ENCODE measurements around the gene CFDP1. TPM values are rescaled to one million over a fixed set of nuclear protein-coding genes. Genes with fewer than 3 reads are reported as not detected.

The CFDP1 gene
- total and polyA plus RNA-seq, 3 experiments from 2014 or later = 33.8 to 39.1 (median 34.2) TPM

GRCh38 chr16:75398333-75398732 lies 35.0 kb downstream of the CFDP1 start:
- H3K27me3 ChIP-seq (ENCODE audit: insufficient read depth, low read length, poor library complexity, severe bottlenecking) = no peaks in the 10 kb centered on the region
- H3K4me3 ChIP-seq (ENCODE audit: low read length) = no peak overlapping the region
- H3K36me3 ChIP-seq (ENCODE audit: insufficient read depth, low read length) = peaks cover 9% of the 10 kb centered on the region
- no peaks in the 10 kb centered on the region for H3K9me3 Mint-ChIP-seq
- no peak overlapping the region for H3K4me3 Mint-ChIP-seq
- no peaks in the 10 kb centered on the region for H3K9me3 ChIP-seq (ENCODE audit: low read length)
- H3K27ac ChIP-seq (ENCODE audit: low read depth, low read length) = no peak overlapping the region
- peaks cover 0 to 2% (median 0%) of the 10 kb centered on the region in 3 donors for H3K4me1 Mint-ChIP-seq
- no peak overlapping the region for H3K27ac Mint-ChIP-seq
- ChIA-PET CTCF (interaction anchor here (3.3 to 5.4 kb wide), 2 partner anchors 164 to 199 kb away, joined by 15 to 27 read pairs; no protein-coding TSS in a partner anchor), POLR2A (no interaction called here)
- H3K27me3 Mint-ChIP-seq = no peaks in the 10 kb centered on the region
- no peak for DNase-seq
- no peaks in the 10 kb centered on the region for H3K4me1 ChIP-seq (ENCODE audit: insufficient read depth, low read length)
- peaks cover 5 to 35% (median 9%) of the 10 kb centered on the region in 3 donors for H3K36me3 Mint-ChIP-seq

- ChIA-PET CTCF (interaction anchor here (1.1 to 4.7 kb wide), 2 partner anchors 10 to 161 kb away, joined by 3 to 26 read pairs; no protein-coding TSS in a partner anchor), POLR2A (no interaction called here)
- no peaks in the 10 kb centered on the region for H3K27me3 Mint-ChIP-seq
These were observed 38.4 kb downstream of the CFDP1 start for GRCh38 chr16:75394941-75395340.

DNA sequence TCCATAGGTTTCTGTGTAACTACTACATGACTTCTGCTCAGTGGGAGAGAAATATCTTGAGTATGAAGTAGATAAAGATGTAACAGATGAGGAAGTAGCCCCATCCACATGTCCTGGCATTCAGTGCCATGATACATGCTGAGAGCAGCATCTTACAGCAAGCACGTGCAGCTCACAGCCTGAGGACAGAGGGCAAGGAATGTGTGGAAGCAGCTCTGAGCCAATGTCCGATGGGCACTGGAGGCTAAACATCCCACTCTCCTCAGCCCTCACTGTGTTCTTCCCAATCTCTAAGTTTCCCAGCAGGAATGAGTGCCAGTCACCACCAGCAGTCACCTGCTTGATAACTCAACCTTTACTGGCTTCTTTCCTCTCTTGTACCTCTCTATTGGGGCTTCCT lies 40.4 kb downstream of the CFDP1 start:
- ChIA-PET POLR2A (no interaction called here), CTCF (interaction anchor here (0.6 to 4.7 kb wide), 3 partner anchors 159 to 249 kb away, joined by 3 to 26 read pairs (median 7); no protein-coding TSS in a partner anchor)
- Histone ChIP-seq H3K4me1 (ENCODE audit: insufficient read depth, low read length) (no peaks in the 10 kb centered on the region), H3K27ac (ENCODE audit: low read depth, low read length) (no peak overlapping the region), H3K27me3 (ENCODE audit: insufficient read depth, low read length, poor library complexity, severe bottlenecking) (no peaks in the 10 kb centered on the region), H3K4me3 (ENCODE audit: low read length) (no peak overlapping the region), H3K9me3 (ENCODE audit: low read length) (no peaks in the 10 kb centered on the region), H3K36me3 (ENCODE audit: insufficient read depth, low read length) (peaks cover 19% of the 10 kb centered on the region)
- Mint-ChIP-seq H3K27ac (no peak overlapping the region), H3K27me3 (no peaks in the 10 kb centered on the region), H3K36me3 (peaks cover 5 to 59% (median 13%) of the 10 kb centered on the region in 3 donors), H3K4me3 (no peak overlapping the region), H3K4me1 (peaks cover 0 to 6% (median 4%) of the 10 kb centered on the region in 3 donors), H3K9me3 (no peaks in the 10 kb centered on the region)
- DNase-seq = no peak

More at GRCh38 chr16:75394941-75395340, 38.4 kb downstream of the CFDP1 start:
- peaks cover 16% of the 10 kb centered on the region for H3K36me3 ChIP-seq (ENCODE audit: insufficient read depth, low read length)
- Mint-ChIP-seq H3K9me3 (no peaks in the 10 kb centered on the region), H3K36me3 (peaks cover 5 to 53% (median 13%) of the 10 kb centered on the region in 3 donors), H3K27ac (no peak overlapping the region), H3K4me3 (no peak overlapping the region), H3K4me1 (peaks cover 0 to 2% (median 0%) of the 10 kb centered on the region in 3 donors)
- DNase-seq = no peak
- no peak overlapping the region for H3K27ac ChIP-seq (ENCODE audit: low read depth, low read length)
- H3K4me3 ChIP-seq (ENCODE audit: low read length) = no peak overlapping the region
- H3K9me3 ChIP-seq (ENCODE audit: low read length) = no peaks in the 10 kb centered on the region
- H3K4me1 ChIP-seq (ENCODE audit: insufficient read depth, low read length) = no peaks in the 10 kb centered on the region
- no peaks in the 10 kb centered on the region for H3K27me3 ChIP-seq (ENCODE audit: insufficient read depth, low read length, poor library complexity, severe bottlenecking)

DNA sequence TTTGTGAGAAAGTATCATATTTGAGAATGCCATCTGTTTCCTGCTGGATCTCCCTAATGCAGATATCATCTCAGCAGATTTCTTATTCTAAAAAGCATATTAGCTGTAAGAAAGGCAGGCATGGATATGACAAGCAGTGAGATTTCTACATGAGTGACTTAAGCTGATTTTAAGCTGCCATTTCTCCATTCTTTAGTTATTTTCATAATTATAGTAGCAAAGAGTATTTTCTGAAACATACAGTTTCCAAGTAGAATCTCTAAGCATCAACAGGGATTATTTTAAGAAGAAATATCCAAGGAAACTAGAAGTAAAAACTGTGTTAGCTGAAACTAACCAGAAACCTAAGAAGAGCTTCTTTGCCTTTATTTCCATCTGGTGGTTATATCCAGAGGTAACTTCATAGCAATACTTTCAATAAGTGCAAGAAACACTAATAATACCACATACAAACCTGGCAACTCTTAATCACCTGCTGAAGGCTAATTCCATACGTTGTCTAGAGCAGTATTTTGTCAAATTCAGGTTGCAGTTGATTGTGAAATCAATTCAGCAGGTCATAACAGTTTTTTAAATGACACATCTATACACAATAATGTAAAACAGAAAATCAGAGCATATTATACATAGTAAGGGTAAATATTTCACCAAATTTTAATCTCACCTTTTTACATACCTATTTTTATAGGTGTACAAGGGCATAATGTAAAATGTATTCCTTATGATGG lies 42.2 kb downstream of the CFDP1 start:
- Histone ChIP-seq H3K27me3 (ENCODE audit: insufficient read depth, low read length, poor library complexity, severe bottlenecking) (no peaks in the 10 kb centered on the region), H3K36me3 (ENCODE audit: insufficient read depth, low read length) (peaks cover 19% of the 10 kb centered on the region), H3K27ac (ENCODE audit: low read depth, low read length) (no peak overlapping the region), H3K4me1 (ENCODE audit: insufficient read depth, low read length) (no peaks in the 10 kb centered on the region), H3K9me3 (ENCODE audit: low read length) (no peaks in the 10 kb centered on the region), H3K4me3 (ENCODE audit: low read length) (no peak overlapping the region)
- Mint-ChIP-seq H3K36me3 (peaks cover 5 to 65% (median 11%) of the 10 kb centered on the region in 3 donors), H3K4me3 (no peak overlapping the region), H3K27ac (peak overlapping the region in 1 of 8 donors; percentile 17), H3K9me3 (no peaks in the 10 kb centered on the region), H3K27me3 (no peaks in the 10 kb centered on the region), H3K4me1 (peaks cover 0 to 6% (median 4%) of the 10 kb centered on the region in 3 donors)
- ChIA-PET POLR2A (no interaction called here), CTCF (interaction anchor here (1.0 to 4.7 kb wide), 4 partner anchors 10 to 192 kb away, joined by 3 to 26 read pairs (median 12); no protein-coding TSS in a partner anchor)
- DNase-seq = no peak

- Histone ChIP-seq H3K4me3 (ENCODE audit: low read length) (no peak overlapping the region), H3K27me3 (ENCODE audit: insufficient read depth, low read length, poor library complexity, severe bottlenecking) (no peaks in the 10 kb centered on the region), H3K36me3 (ENCODE audit: insufficient read depth, low read length) (peaks cover 12% of the 10 kb centered on the region), H3K4me1 (ENCODE audit: insufficient read depth, low read length) (no peaks in the 10 kb centered on the region), H3K9me3 (ENCODE audit: low read length) (no peaks in the 10 kb centered on the region), H3K27ac (ENCODE audit: low read depth, low read length) (no peak overlapping the region)
- peaks cover 0 to 6% (median 4%) of the 10 kb centered on the region in 3 donors for H3K4me1 Mint-ChIP-seq
- H3K9me3 Mint-ChIP-seq = no peaks in the 10 kb centered on the region
- ChIA-PET POLR2A (no interaction called here), CTCF (interaction anchor here (1.3 to 3.0 kb wide), 3 partner anchors 155 to 190 kb away, joined by 3 to 17 read pairs (median 5); no protein-coding TSS in a partner anchor)
- no peak overlapping the region for H3K4me3 Mint-ChIP-seq
- H3K36me3 Mint-ChIP-seq = peaks cover 4 to 55% (median 8%) of the 10 kb centered on the region in 3 donors
- H3K27ac Mint-ChIP-seq = peak overlapping the region in 3 of 8 donors; percentile 5 to 78 (median 17)
- DNase-seq = no peak
- no peaks in the 10 kb centered on the region for H3K27me3 Mint-ChIP-seq
These were observed 44.1 kb downstream of the CFDP1 start for GRCh38 chr16:75389096-75389690.

GRCh38 chr16:75387951-75388350 lies 45.4 kb downstream of the CFDP1 start:
- Histone ChIP-seq H3K27ac (ENCODE audit: low read depth, low read length) (no peak overlapping the region), H3K27me3 (ENCODE audit: insufficient read depth, low read length, poor library complexity, severe bottlenecking) (no peaks in the 10 kb centered on the region), H3K4me3 (ENCODE audit: low read length) (no peak overlapping the region), H3K9me3 (ENCODE audit: low read length) (no peaks in the 10 kb centered on the region), H3K36me3 (ENCODE audit: insufficient read depth, low read length) (peaks cover 10% of the 10 kb centered on the region), H3K4me1 (ENCODE audit: insufficient read depth, low read length) (peaks cover under 1% of the 10 kb centered on the region)
- CTCF ChIA-PET = interaction anchor here (2.0 to 11.4 kb wide), 2 partner anchors 153 to 189 kb away, joined by 15 to 121 read pairs; no protein-coding TSS in a partner anchor
- Mint-ChIP-seq H3K4me1 (peaks cover 0 to 6% (median 4%) of the 10 kb centered on the region in 3 donors), H3K36me3 (peaks cover 0 to 47% (median 7%) of the 10 kb centered on the region in 3 donors), H3K27ac (no peak overlapping the region), H3K9me3 (no peaks in the 10 kb centered on the region), H3K27me3 (no peaks in the 10 kb centered on the region), H3K4me3 (no peak overlapping the region)
- POLR2A ChIA-PET = interaction anchor here (0.6 kb wide), 1 partner anchor 482 kb away, joined by 4 read pairs; no protein-coding TSS in a partner anchor
- no peak for DNase-seq

DNA sequence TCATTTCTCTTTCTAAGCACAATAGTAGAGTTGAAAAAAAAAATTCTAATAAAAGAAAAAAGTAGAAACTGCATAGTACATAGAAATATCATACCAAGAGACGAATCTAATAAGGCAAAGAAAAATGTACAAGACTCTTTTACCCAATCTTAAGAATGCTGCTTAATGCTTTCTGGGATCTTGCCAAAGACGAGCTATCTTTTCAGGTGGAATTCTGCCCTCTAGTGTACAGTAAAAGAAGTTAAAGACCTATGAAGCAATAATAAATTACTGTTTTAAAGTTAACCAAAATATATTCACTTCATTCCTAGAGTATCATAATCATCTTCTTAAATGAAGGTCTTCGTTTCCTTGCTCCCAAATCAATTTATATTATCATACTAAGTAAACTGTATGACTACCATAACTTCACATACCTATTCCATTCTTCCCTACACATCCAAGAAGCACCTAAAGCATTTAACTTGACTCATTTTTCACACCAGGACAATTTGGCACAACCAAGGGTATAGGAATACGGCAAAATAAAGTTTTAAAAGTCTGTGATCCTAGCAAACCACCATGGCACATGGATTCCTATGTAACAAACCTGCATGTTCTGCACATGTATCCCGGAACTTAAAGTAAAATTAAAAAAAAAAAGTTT lies 47.7 kb downstream of the CFDP1 start:
- peaks cover 10% of the 10 kb centered on the region for H3K36me3 ChIP-seq (ENCODE audit: insufficient read depth, low read length)
- DNase-seq = peak in 2 of 5 donors; percentile 45
- no peaks in the 10 kb centered on the region for H3K27me3 ChIP-seq (ENCODE audit: insufficient read depth, low read length, poor library complexity, severe bottlenecking)
- peaks cover 12 to 23% (median 21%) of the 10 kb centered on the region in 3 donors for H3K4me1 Mint-ChIP-seq
- peaks cover 23% of the 10 kb centered on the region for H3K4me1 ChIP-seq (ENCODE audit: insufficient read depth, low read length)
- H3K27ac Mint-ChIP-seq = no peak overlapping the region
- ChIA-PET POLR2A (interaction anchor here (1.0 kb wide), 2 partner anchors 152 to 186 kb away, joined by 3 to 7 read pairs; no protein-coding TSS in a partner anchor), CTCF (interaction anchor here (0.8 to 11.4 kb wide), 4 partner anchors 9 to 186 kb away, joined by 3 to 121 read pairs (median 12); no protein-coding TSS in a partner anchor)
- H3K9me3 ChIP-seq (ENCODE audit: low read length) = no peaks in the 10 kb centered on the region
- H3K27ac ChIP-seq (ENCODE audit: low read depth, low read length) = no peak overlapping the region
- H3K27me3 Mint-ChIP-seq = no peaks in the 10 kb centered on the region
- peaks cover 0 to 35% (median 10%) of the 10 kb centered on the region in 3 donors for H3K36me3 Mint-ChIP-seq
- no peak overlapping the region for H3K4me3 Mint-ChIP-seq
- no peaks in the 10 kb centered on the region for H3K9me3 Mint-ChIP-seq
- no peak overlapping the region for H3K4me3 ChIP-seq (ENCODE audit: low read length)

All from CD8-positive, alpha-beta memory T cell (primary cell).